Endometrium (tissue), 2 donors: ENCODE data around the gene PTPN14.

Experiments
- FAIRE-seq: peaks from 2 replicates; lab custom pipeline; 2012; peaks lifted over from hg19 to GRCh38; lab: Jason Lieb, UNC
- donor health status: control.
- donor health status: control.

Gene PTPN14

GRCh38 chr1:214568328-214568727, 16.9 kb upstream of the PTPN14 start:
- FAIRE-seq, result no peak

GRCh38 chr1:214567481-214567980, 16.1 kb upstream of the PTPN14 start:
- no peak for FAIRE-seq

GRCh38 chr1:214566158-214567104, 15.0 kb upstream of the PTPN14 start:
- peak; percentile 48 for FAIRE-seq

GRCh38 chr1:214565310-214565709, 13.9 kb upstream of the PTPN14 start:
- FAIRE-seq, result no peak

- no peak for FAIRE-seq
These were observed 12.5 kb upstream of the PTPN14 start for GRCh38 chr1:214563881-214564280.

- no peak for FAIRE-seq
These were observed 6.7 kb upstream of the PTPN14 start for GRCh38 chr1:214557952-214558735.

- no peak for FAIRE-seq
These were observed 1.8 kb upstream of the PTPN14 start for GRCh38 chr1:214553142-214553710.

- peak; percentile 12 for FAIRE-seq
These were observed 789 bp upstream of the PTPN14 start for GRCh38 chr1:214552174-214552608.

GRCh38 chr1:214550857-214551435, 456 bp downstream of the PTPN14 start:
- FAIRE-seq, result no peak

- no peak for FAIRE-seq
These were observed 1.2 kb downstream of the PTPN14 start for GRCh38 chr1:214550013-214550856.

GRCh38 chr1:214549604-214550003, 1.8 kb downstream of the PTPN14 start:
- no peak for FAIRE-seq

- no peak for FAIRE-seq
These were observed 2.4 kb downstream of the PTPN14 start for GRCh38 chr1:214548988-214549387.

- no peak for FAIRE-seq
These were observed 3.1 kb downstream of the PTPN14 start for GRCh38 chr1:214548271-214548670.

- no peak for FAIRE-seq
These were observed 3.7 kb downstream of the PTPN14 start for GRCh38 chr1:214547747-214548146.

GRCh38 chr1:214546886-214547641, 4.3 kb downstream of the PTPN14 start:
- no peak for FAIRE-seq

- no peak for FAIRE-seq
These were observed 5.3 kb downstream of the PTPN14 start for GRCh38 chr1:214546084-214546483.

- no peak for FAIRE-seq
These were observed 6.1 kb downstream of the PTPN14 start for GRCh38 chr1:214545293-214545692.

GRCh38 chr1:214544791-214545190, 6.6 kb downstream of the PTPN14 start:
- FAIRE-seq, result no peak

GRCh38 chr1:214542275-214543199, 8.9 kb downstream of the PTPN14 start:
- no peak for FAIRE-seq
